MM.1S (cell line): Measurements from ENCODE around the gene DMRT2.

Experiments
- CTCF ChIP-seq: fragments of 300-600 bp; sonication (generic); IDR thresholded peaks from 2 replicates; pipeline ENCODE4 v1.5.1; 2016; ENCODE audit warnings: antibody characterized with exemption, low read length, mixed read lengths
- EZH2 ChIP-seq: fragments of 300-600 bp; sonication (generic); optimal IDR thresholded peaks from 2 replicates; pipeline ENCODE3; 2017; ENCODE audit warnings: low read depth, mild to moderate bottlenecking, antibody characterized with exemption, low read length, mixed read lengths
- EZH2phosphoT487 ChIP-seq: fragments of 300-600 bp; sonication (generic); IDR thresholded peaks from 2 replicates; pipeline ENCODE4 v1.6.1; 2018; ENCODE audit warnings: antibody characterized with exemption, low read length

- no peak for TF ChIP-seq EZH2
- TF ChIP-seq CTCF: peak; percentile 67
- TF ChIP-seq EZH2phosphoT487: no peak
Observed at GRCh38 chr9:1100945-1101344, 50.8 kb downstream of the DMRT2 start.
